Loucy (cell line): Measurements from ENCODE around the gene ITGA6.

Source experiments
- H2AFZ ChIP-seq: fragments of 200-600 bp; sonication (generic); 2 replicates; pipeline ENCODE4 v1.6.0; 2016; ENCODE audit warnings: antibody characterized with exemption, mild to moderate bottlenecking, low read length, moderate library complexity
- H3F3A ChIP-seq: fragments of 200-600 bp; 2 replicates; pipeline ENCODE4 v1.6.0; 2016; ENCODE audit warnings: antibody characterized with exemption, low read depth, mild to moderate bottlenecking
- H3K27me3 ChIP-seq: fragments of 200-600 bp; sonication (generic); 2 replicates; pipeline ENCODE4 v1.6.1; 2014; ENCODE audit warnings: low read length, mild to moderate bottlenecking; ENCODE audit not compliant: insufficient read depth, poor library complexity, severe bottlenecking
- H3K36me3 ChIP-seq: fragments of 200-600 bp; sonication (generic); 2 replicates; pipeline ENCODE4 v1.6.1; 2016; ENCODE audit warnings: low read length; ENCODE audit not compliant: insufficient read depth
- H3K4me1 ChIP-seq: fragments of 200-600 bp; sonication (generic); 2 replicates; pipeline ENCODE4 v1.5.1; 2014; ENCODE audit warnings: low read length, mild to moderate bottlenecking; ENCODE audit not compliant: insufficient read depth, poor library complexity, severe bottlenecking
- H3K4me2 ChIP-seq: fragments of 200-600 bp; sonication (generic); 2 replicates; pipeline ENCODE4 v1.6.0; 2014; ENCODE audit warnings: antibody characterized with exemption, low read length, low read depth, mild to moderate bottlenecking; ENCODE audit not compliant: poor library complexity, severe bottlenecking
- H3K4me3 ChIP-seq: fragments of 200-600 bp; sonication (generic); 2 replicates; pipeline ENCODE4 v1.5.1; 2014; ENCODE audit warnings: low read length, mild to moderate bottlenecking, mixed read lengths; ENCODE audit not compliant: poor library complexity, severe bottlenecking
- H3K79me2 ChIP-seq: fragments of 200-600 bp; sonication (generic); 2 replicates; pipeline ENCODE4 v1.6.1; 2014; ENCODE audit warnings: low read length; ENCODE audit not compliant: insufficient read depth
- H3K9ac ChIP-seq: fragments of 200-600 bp; sonication (generic); 2 replicates; pipeline ENCODE4 v1.6.0; 2014; ENCODE audit warnings: mild to moderate bottlenecking, low read depth, low read length, moderate library complexity; ENCODE audit not compliant: poor library complexity, severe bottlenecking
- H3K9me2 ChIP-seq: fragments of 200-600 bp; sonication (generic); replicated peaks from 2 replicates; pipeline ENCODE4 v1.6.1; 2016; ENCODE audit warnings: low read depth, low read length, mixed read lengths
- H3K9me3 ChIP-seq: fragments of 200-600 bp; sonication (generic); 2 replicates; pipeline ENCODE4 v1.6.1; 2014; ENCODE audit warnings: mild to moderate bottlenecking, antibody characterized with exemption, low read length, low read depth; ENCODE audit not compliant: insufficient read depth
- H4K20me1 ChIP-seq: fragments of 200-600 bp; sonication (generic); 2 replicates; pipeline ENCODE4 v1.6.0; 2014; ENCODE audit warnings: antibody characterized with exemption, low read length, mild to moderate bottlenecking; ENCODE audit not compliant: insufficient read depth, poor library complexity, severe bottlenecking
- CTCF ChIP-seq: fragments of 200-600 bp; sonication (generic); conservative IDR thresholded peaks from 2 replicates; pipeline ENCODE4 v1.5.1; 2014; ENCODE audit warnings: mild to moderate bottlenecking, antibody characterized with exemption, low read length
- EZH2phosphoT487 ChIP-seq: fragments of 200-600 bp; IDR thresholded peaks from 2 replicates; pipeline ENCODE4 v1.6.1; 2018; ENCODE audit warnings: antibody characterized with exemption, mild to moderate bottlenecking, moderate library complexity, borderline replicate concordance

ITGA6 gene

DNA sequence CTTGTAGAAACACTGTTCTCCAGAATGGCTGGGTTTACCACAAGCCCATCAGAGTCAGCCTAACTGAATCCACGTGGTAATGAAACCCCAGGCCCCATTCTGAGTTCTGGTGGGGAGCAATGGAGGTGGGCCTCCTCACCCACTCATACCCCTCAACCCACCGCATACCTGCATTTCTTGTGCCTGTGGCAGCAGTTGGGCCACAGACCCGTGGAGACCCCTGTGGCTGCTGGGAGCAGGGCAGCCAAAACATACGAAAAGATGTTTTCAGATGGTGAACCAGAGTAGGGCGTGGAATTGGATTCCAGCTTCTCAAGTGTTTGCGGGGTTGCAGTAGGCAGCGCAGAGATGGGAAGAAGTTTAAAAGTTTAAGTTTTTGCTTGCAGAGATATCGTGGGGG is 51.0 kb downstream of the ITGA6 start:
- TF ChIP-seq EZH2phosphoT487 (no peak), CTCF (no peak)
- Histone ChIP-seq H3K4me1 (no peaks in the 10 kb centered on the region), H3K4me2 (no peak overlapping the region), H4K20me1 (no peaks in the 10 kb centered on the region), H2AFZ (no peak overlapping the region), H3F3A (no peaks in the 10 kb centered on the region), H3K9me3 (no peaks in the 10 kb centered on the region), H3K4me3 (no peak overlapping the region), H3K9me2 (no peaks in the 10 kb centered on the region), H3K36me3 (peaks cover 55% of the 10 kb centered on the region; the same call in 1 of the 2 replicates), H3K9ac (no peak overlapping the region), H3K79me2 (no peaks in the 10 kb centered on the region), H3K27me3 (no peaks in the 10 kb centered on the region)

GRCh38 chr2:172480301-172481218 is 53.2 kb downstream of the ITGA6 start:
- Histone ChIP-seq H3K36me3 (peaks cover 43% of the 10 kb centered on the region; the same call in 1 of the 2 replicates), H3F3A (no peaks in the 10 kb centered on the region), H3K9me3 (no peaks in the 10 kb centered on the region), H3K4me3 (no peak overlapping the region), H4K20me1 (no peaks in the 10 kb centered on the region), H3K4me1 (no peaks in the 10 kb centered on the region), H3K4me2 (no peak overlapping the region), H2AFZ (no peak overlapping the region), H3K27me3 (no peaks in the 10 kb centered on the region), H3K9me2 (no peaks in the 10 kb centered on the region), H3K9ac (no peak overlapping the region), H3K79me2 (no peaks in the 10 kb centered on the region)
- TF ChIP-seq EZH2phosphoT487 (no peak), CTCF (no peak)

DNA sequence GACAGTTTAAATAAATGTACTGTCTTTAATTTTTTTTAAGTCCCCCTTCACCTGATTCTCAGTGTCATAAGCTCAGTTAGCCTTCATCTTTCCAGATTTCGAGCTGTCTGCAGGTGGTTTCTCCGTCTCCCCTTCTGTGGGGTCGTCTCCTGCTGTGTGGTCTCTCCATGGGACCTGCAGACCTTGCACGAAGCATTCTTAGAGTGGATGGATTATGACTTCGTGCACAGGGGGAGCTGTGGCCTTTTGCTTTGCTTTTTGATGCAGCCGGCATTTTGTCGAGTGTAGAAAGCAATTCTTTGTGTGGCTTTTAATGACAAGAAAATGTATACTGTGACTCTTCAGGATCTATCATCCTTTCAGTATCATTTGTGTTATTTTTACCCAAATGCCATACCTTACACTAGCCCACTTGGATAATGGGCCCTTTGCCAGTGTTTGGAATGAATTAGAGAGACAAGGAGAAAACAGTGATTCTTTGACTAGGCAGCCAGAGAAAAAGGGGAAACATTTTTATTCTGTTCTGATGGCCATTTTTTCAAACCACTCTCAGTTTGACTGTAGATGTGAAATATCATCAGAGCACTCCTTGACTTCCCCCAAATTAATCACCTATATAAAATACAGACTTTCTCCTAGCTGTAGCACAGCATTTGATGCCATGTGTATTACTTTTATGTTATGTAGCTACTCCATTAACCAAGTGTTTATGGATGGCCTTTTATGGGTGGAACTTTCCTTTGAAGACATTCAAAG is 54.3 kb downstream of the ITGA6 start:
- Histone ChIP-seq H3K4me2 (no peak overlapping the region), H3K9me2 (no peaks in the 10 kb centered on the region), H3K9ac (no peak overlapping the region), H3F3A (no peaks in the 10 kb centered on the region), H3K36me3 (peaks cover 40% of the 10 kb centered on the region; the same call in 1 of the 2 replicates), H4K20me1 (no peaks in the 10 kb centered on the region), H2AFZ (no peak overlapping the region), H3K9me3 (no peaks in the 10 kb centered on the region), H3K27me3 (no peaks in the 10 kb centered on the region), H3K79me2 (no peaks in the 10 kb centered on the region), H3K4me1 (no peaks in the 10 kb centered on the region), H3K4me3 (no peak overlapping the region)
- TF ChIP-seq CTCF (no peak), EZH2phosphoT487 (no peak)
